Common myeloid progenitor, CD34-positive (primary cell): Measurements from ENCODE around the gene PDCL2.

Source experiments
- CTCF ChIA-PET: fragments of 350-600 bp; sonication (Branson Sonifier 250); formaldehyde crosslinking; loops from one replicate; lab custom pipeline; 2021; ENCODE audit warnings: antibody characterized with exemption; lab: Charles Lee
- POLR2A ChIA-PET: fragments of 350-600 bp; sonication (Branson Sonifier 250); formaldehyde crosslinking; loops from one replicate; lab custom pipeline; 2021; ENCODE audit warnings: antibody characterized with exemption; lab: Charles Lee
- DNase-seq, 3 donors: peaks; one replicate each; pipeline versions ENCODE4 v3.0.0 to v3.0.0-alpha.2; 2013
- H3K27ac ChIP-seq, 2 experiments: 1 replicate in 1 of 2; 2 replicates in 1 of 2; pipeline ENCODE4 v1.7.0; 2013; ENCODE audit warnings: inconsistent platforms in 2 of 2, low read length in 2 of 2, mild to moderate bottlenecking in 2 of 2, low read depth in 1 of 2, moderate library complexity in 1 of 2; ENCODE audit not compliant: severe bottlenecking in 2 of 2, insufficient read depth in 1 of 2, poor library complexity in 1 of 2
- H3K27me3 ChIP-seq, 5 experiments: replicated peaks in 2 of 5; 1 replicate in 3 of 5; 2 replicates in 2 of 5; pipeline versions ENCODE4 v1.6.1 to v1.7.0; 2013; ENCODE audit warnings: low read length in 4 of 5, mild to moderate bottlenecking in 2 of 5, moderate library complexity in 2 of 5, inconsistent platforms in 1 of 5; ENCODE audit not compliant: insufficient read depth in 5 of 5, control insufficient read depth in 4 of 5
- H3K36me3 ChIP-seq, 4 experiments: 1 replicate in 2 of 4; 2 replicates in 2 of 4; pipeline versions ENCODE4 v1.6.1 to v1.7.0; 2013; ENCODE audit warnings: low read length in 3 of 4, control low read depth in 1 of 4, mild to moderate bottlenecking in 1 of 4; ENCODE audit not compliant: control insufficient read depth in 4 of 4, insufficient read depth in 4 of 4
- H3K4me1 ChIP-seq, 4 experiments: 1 replicate in 3 of 4; 2 replicates in 1 of 4; pipeline versions ENCODE4 v1.6.1 to v1.7.1; 2013; ENCODE audit warnings: low read length in 3 of 4, mild to moderate bottlenecking in 3 of 4, control low read depth in 1 of 4, inconsistent platforms in 1 of 4, moderate library complexity in 1 of 4; ENCODE audit not compliant: control insufficient read depth in 4 of 4, insufficient read depth in 4 of 4; ENCODE audit errors: control extremely low read depth in 1 of 4
- H3K4me3 ChIP-seq, 7 experiments: 1 replicate in 4 of 7; 2 replicates in 3 of 7; pipeline versions ENCODE4 v1.5.1 to v1.7.0; 2013; ENCODE audit warnings: mild to moderate bottlenecking in 7 of 7, low read length in 6 of 7, moderate library complexity in 6 of 7, inconsistent platforms in 2 of 7, low read depth in 2 of 7, control low read depth in 1 of 7; ENCODE audit not compliant: insufficient read depth in 4 of 7, control insufficient read depth in 1 of 7; ENCODE audit errors: extremely low read depth in 1 of 7
- H3K9me3 ChIP-seq, 5 experiments: 1 replicate in 4 of 5; 2 replicates in 1 of 5; pipeline versions ENCODE4 v1.6.1 to v1.7.1; 2013; ENCODE audit warnings: low read length in 4 of 5, mild to moderate bottlenecking in 2 of 5, inconsistent platforms in 1 of 5, low read depth in 1 of 5, moderate library complexity in 1 of 5; ENCODE audit not compliant: control insufficient read depth in 4 of 5, insufficient read depth in 2 of 5; ENCODE audit errors: control extremely low read depth in 1 of 5
- WGBS: methylation state at CpG from one replicate; pipeline ENCODE4 v1.1.5; 2013; ENCODE audit not compliant: insufficient coverage; 5-methylcytosine and 5-hydroxymethylcytosine counted together

The PDCL2 gene

DNA sequence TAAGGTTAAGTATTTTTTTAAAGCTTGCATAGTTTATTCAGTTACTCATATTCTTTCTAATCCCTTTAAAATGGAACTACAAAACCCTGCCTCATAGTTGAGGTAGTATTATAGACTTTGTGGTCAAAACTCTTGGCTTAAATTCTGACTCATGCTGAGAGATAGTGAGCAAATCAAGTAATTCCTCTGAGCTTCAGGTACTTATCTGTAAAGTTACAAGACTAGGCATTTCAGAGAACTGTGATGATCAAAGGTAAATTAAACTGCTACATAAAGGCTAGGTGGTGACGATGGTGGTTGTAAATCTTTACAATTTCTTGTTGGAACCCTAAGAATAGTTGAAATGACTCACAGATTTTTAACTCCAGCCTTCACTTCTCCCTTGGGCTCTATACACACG, 42.2 kb downstream of the PDCL2 start:
- H3K4me1 ChIP-seq, result peaks cover 3 to 18% (median 11%) of the 10 kb centered on the region in 4 experiments
- no peak overlapping the region for H3K4me3 ChIP-seq
- H3K27me3 ChIP-seq, result no peaks in the 10 kb centered on the region
- POLR2A ChIA-PET, result no interaction called here
- H3K9me3 ChIP-seq, result no peaks in the 10 kb centered on the region
- CTCF ChIA-PET, result interaction anchor here (1.2 kb wide), 1 partner anchor 205 kb away, joined by 3 read pairs; no protein-coding TSS in a partner anchor
- peak in 1 of 3 donors; percentile 30 for DNase-seq
- H3K27ac ChIP-seq, result no peak overlapping the region
- no peaks in the 10 kb centered on the region for H3K36me3 ChIP-seq
- 100% methylated on average over 1 of the region's 2 CpGs for WGBS

GRCh38 chr4:55547918-55548317, 44.1 kb downstream of the PDCL2 start:
- ChIA-PET POLR2A (no interaction called here), CTCF (no interaction called here)
- Histone ChIP-seq H3K4me3 (peak overlapping the region in 4 of 7 experiments; percentile 80 to 90 (median 87)), H3K36me3 (no peaks in the 10 kb centered on the region), H3K4me1 (peaks cover 3 to 30% (median 14%) of the 10 kb centered on the region in 4 experiments), H3K27me3 (no peaks in the 10 kb centered on the region), H3K9me3 (no peaks in the 10 kb centered on the region), H3K27ac (no peak overlapping the region)
- DNase-seq, result no peak
- WGBS, result 91% methylated on average over 4 of the region's 4 CpGs

DNA sequence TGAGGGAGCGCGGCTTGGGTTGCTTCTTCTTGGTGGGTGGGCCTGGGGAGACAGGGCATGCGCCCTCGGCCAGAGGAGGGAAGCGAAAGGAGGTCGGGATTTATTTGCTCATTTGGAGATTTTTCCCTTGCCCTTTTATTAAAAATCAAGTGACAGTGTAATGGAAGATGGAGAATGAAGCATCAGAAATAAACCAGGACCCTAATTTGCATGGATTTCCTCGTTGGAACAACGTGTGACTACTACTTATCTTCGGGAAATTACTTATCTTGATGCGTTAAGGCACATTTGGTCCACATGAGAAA, 44.6 kb downstream of the PDCL2 start:
- CTCF ChIA-PET, result no interaction called here
- Histone ChIP-seq H3K4me3 (peak overlapping the region; percentile 75 to 96 (median 88)), H3K36me3 (no peaks in the 10 kb centered on the region), H3K4me1 (peaks cover 3 to 30% (median 14%) of the 10 kb centered on the region in 4 experiments), H3K27ac (peak overlapping the region in 1 of 2 experiments; percentile 68), H3K9me3 (no peaks in the 10 kb centered on the region), H3K27me3 (no peaks in the 10 kb centered on the region)
- POLR2A ChIA-PET, result no interaction called here
- 0% methylated on average over 6 of the region's 10 CpGs for WGBS
- no peak for DNase-seq

DNA sequence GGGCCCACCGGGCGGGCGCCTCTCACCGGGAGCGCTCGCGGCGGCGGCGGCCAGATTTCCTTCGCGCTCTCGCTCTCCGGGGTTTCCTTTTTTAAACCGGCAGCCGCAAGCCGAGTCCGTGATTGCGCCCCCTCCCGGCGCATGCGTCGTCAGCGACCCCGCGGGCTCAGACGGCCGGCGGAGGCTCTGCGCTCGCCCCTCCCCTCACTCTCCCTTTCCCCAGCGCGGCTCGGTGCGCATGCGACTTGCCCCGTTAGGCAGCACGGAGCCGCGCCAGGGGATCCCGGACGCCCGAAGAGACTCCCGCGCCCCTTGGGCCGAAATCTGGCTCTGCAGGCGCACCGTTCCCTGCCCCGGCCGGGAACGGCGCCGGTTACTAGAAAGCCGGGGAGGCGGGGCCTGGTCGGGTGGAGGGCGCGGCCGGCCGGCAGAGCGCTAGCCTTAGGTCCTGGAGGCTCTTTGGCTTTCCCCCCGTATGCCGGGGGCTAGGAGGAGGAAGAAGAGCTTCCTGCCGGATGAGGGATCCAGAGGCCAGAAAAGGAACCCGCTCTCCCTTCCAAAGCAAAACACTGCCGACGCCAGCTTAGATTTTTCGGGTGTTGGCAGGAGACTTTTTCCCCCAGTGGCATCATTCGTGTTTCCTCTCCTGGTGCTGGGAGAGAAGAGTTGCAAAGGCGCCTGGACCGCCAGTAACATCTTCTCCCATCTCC, 45.1 kb downstream of the PDCL2 start, which contains the start of gene CLOCK:
Gene CLOCK, minus strand, starts transcription at position 154 of the 710 bp plus-strand sequence. CDS start 64,124 bp downstream, outside the sequence.
- Histone ChIP-seq H3K9me3 (no peaks in the 10 kb centered on the region), H3K4me1 (peaks cover 3 to 30% (median 14%) of the 10 kb centered on the region in 4 experiments), H3K36me3 (no peaks in the 10 kb centered on the region), H3K27ac (peak within 1 kb of the TSS in 1 of 2 experiments; percentile 75), H3K27me3 (no peaks in the 10 kb centered on the region), H3K4me3 (peak within 1 kb of the TSS; percentile 75 to 96 (median 88))
- ChIA-PET POLR2A (no interaction called here), CTCF (interaction anchor here (0.7 to 1.1 kb wide), 2 partner anchors 86 to 131 kb away, joined by 3 read pairs; no protein-coding TSS in a partner anchor)
- WGBS, result 0% methylated on average over 71 of the region's 71 CpGs
- DNase-seq, result peak; percentile 87 to 92 (median 90)

DNA sequence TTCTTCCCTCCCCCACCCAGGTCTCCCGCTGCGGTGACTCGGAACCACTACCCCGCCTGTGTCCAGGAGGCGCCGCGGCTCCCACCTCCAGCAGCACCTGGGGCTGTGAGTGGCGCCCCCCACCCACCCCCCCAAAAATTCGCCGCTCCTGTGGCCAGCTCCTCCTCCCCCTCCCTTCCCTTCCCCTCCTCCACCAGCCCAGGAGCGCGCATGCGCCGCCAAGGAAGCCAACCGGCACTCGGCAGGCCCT, 45.6 kb downstream of the PDCL2 start:
- 0% methylated on average over 2 of the region's 16 CpGs for WGBS
- CTCF ChIA-PET, result interaction anchor here (0.7 to 1.3 kb wide), 4 partner anchors 10 to 137 kb away, joined by 3 to 4 read pairs (median 4); no protein-coding TSS in a partner anchor
- Histone ChIP-seq H3K27me3 (no peaks in the 10 kb centered on the region), H3K4me1 (peaks cover 3 to 30% (median 14%) of the 10 kb centered on the region in 4 experiments), H3K4me3 (peak overlapping the region; percentile 75 to 96 (median 88)), H3K9me3 (no peaks in the 10 kb centered on the region), H3K36me3 (no peaks in the 10 kb centered on the region), H3K27ac (peak overlapping the region in 1 of 2 experiments; percentile 75)
- DNase-seq, result no peak
- POLR2A ChIA-PET, result no interaction called here

DNA sequence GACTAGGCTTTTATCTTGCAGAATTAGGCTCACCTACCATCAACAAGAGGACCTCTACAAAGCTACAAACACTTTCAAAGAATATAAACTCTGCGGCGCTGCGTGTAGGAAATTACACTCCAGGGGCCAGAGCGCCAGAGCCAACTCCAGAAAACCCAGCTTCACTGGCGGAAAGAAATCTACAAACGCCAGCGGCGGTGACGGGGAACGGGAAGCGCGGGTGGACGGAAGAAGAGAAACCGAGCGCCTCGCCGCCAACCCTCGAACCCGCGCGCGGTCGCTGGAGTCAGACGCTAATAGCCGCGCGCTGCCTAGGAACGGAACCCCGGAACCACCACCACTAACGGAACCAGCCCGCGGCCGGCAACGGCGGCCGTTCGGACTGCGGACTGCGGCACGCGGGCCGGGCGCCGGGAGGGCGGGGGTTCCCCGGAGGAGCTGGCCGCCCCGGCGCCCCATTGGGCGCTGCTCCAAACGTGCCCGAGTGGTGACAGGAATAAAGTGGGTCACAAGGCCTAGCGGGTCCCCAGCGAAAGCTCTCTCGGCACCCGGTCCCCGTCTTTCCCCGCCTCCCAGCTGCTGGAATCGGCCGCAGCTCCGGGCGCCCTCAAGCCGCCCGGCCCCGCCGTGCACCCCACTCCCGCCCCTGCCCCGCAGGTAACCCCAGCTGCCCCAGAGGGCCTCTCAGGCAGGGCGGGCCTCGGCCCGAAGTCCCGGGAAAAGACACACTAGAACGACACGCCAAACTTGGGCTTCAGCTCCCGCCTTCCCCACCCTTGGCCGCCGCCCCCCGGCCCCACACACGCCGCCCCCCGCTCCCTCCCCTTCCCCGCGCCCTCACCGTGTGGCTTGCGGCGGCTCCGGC, 46.2 kb downstream of the PDCL2 start:
- no peaks in the 10 kb centered on the region for H3K9me3 ChIP-seq
- CTCF ChIA-PET, result interaction anchor here (0.7 to 1.5 kb wide), 9 partner anchors 9 to 322 kb away, joined by 3 to 4 read pairs (median 3); no protein-coding TSS in a partner anchor
- H3K27me3 ChIP-seq, result no peaks in the 10 kb centered on the region
- H3K4me3 ChIP-seq, result peak overlapping the region; percentile 75 to 96 (median 88)
- no peaks in the 10 kb centered on the region for H3K36me3 ChIP-seq
- H3K4me1 ChIP-seq, result peaks cover 3 to 30% (median 14%) of the 10 kb centered on the region in 4 experiments
- POLR2A ChIA-PET, result no interaction called here
- H3K27ac ChIP-seq, result peak overlapping the region in 1 of 2 experiments; percentile 75
- DNase-seq, result peak; percentile 54 to 79 (median 74)
- WGBS, result 0% methylated on average over 54 of the region's 87 CpGs
